Right cardiac atrium (tissue), 5 donors: Measurements from ENCODE around the gene KASH5. TPM values are rescaled to one million over a fixed set of nuclear protein-coding genes. Genes with fewer than 3 reads are reported as not detected.
"Not testable (repeated sequence)": the region's sequence is repeated elsewhere in the genome, so short reads cannot be mapped to it uniquely, and the experiment has no call there.

Experiments
- ATAC-seq, 2 donors: fragments of 200-7000 bp; cut with Tn5 transposase; one replicate each; pipeline versions ENCODE4 v1.8.0 to v1.9.1; 2020; ENCODE audit warnings: moderate library complexity in 2 of 2, mild to moderate bottlenecking in 1 of 2
- DNase-seq, 3 donors: peaks; one replicate each; pipeline ENCODE4 v3.0.0-alpha.2; 2020
- H3K27ac ChIP-seq: one replicate; pipeline ENCODE4 v1.5.1; 2013; ENCODE audit warnings: mild to moderate bottlenecking, low read length, control low read depth, moderate library complexity
- H3K27me3 ChIP-seq: one replicate; pipeline ENCODE4 v1.6.1; 2013; ENCODE audit not compliant: control insufficient read depth, insufficient read depth
- H3K4me1 ChIP-seq: one replicate; pipeline ENCODE4 v1.6.1; 2013; ENCODE audit warnings: low read length; ENCODE audit not compliant: control insufficient read depth, insufficient read depth
- H3K4me3 ChIP-seq: one replicate; pipeline ENCODE4 v1.5.1; 2013; ENCODE audit warnings: low read length, control low read depth
- H3K9me3 ChIP-seq: one replicate; pipeline ENCODE4 v1.6.1; 2013; ENCODE audit warnings: low read length; ENCODE audit not compliant: control insufficient read depth
- WGBS: extraction: QIAGEN DNeasy Blood & Tissue Kit; methylation state at CpG from one replicate; pipeline ENCODE4 v1.1.7; 2013; 5-methylcytosine and 5-hydroxymethylcytosine counted together
- intact Hi-C, 4 donors: fragments of 100-400 bp; cut with DNase I; formaldehyde crosslinking; loops; one replicate each; pipeline versions ENCODE4 v1.11.0 to v1.14.0; 2022 to 2023
- polyA plus RNA-seq: library from polyadenylated mRNA; stranded (reverse); fragments of 200-250 nt; gene quantifications from one replicate; pipeline ENCODE4 v1.2.3, GENCODE V29; 2013
- total RNA-seq, 4 donors: library from RNA; stranded (reverse); fragmentation: NEBNext Ultra II Directional; extraction: Animal tissue kit (Norgen Biotek cat#: 25700); gene quantifications; one replicate each; pipeline ENCODE4 v1.2.1, GENCODE V29; 2021
- donor health status: healthy with polysubstance abuse.
- donor health status: DM: no; HTN: yes; CAD: no.
- donor health status: DM: no; HTN: no; CAD: no.
- donor health status: DM: no; HTN: yes; CAD: no; lungs with severe emphysema.
- donor health status: DM: yes; HTN: yes; CAD: no.

The KASH5 gene
- total and polyA plus RNA-seq, 5 donors = not detected

GRCh38 chr19:49362929-49363267 is 25.2 kb upstream of the KASH5 start:
- H3K27ac ChIP-seq = peak overlapping the region; percentile 90
- peak overlapping the region; percentile 78 for H3K4me3 ChIP-seq
- no peaks in the 10 kb centered on the region for H3K4me1 ChIP-seq
- no peaks in the 10 kb centered on the region for H3K9me3 ChIP-seq
- ATAC-seq (peak; percentile 2 to 5), DNase-seq (peak; percentile 68 to 85 (median 83))
- intact Hi-C loops = loop anchor here in 1 of 4 donors (10.0 kb wide), 1 partner anchor 82 kb away; the partner anchor contains the start of gene SLC17A7
- H3K27me3 ChIP-seq = no peaks in the 10 kb centered on the region
- under 1% methylated on average over 14 of the region's 14 CpGs for WGBS

DNA sequence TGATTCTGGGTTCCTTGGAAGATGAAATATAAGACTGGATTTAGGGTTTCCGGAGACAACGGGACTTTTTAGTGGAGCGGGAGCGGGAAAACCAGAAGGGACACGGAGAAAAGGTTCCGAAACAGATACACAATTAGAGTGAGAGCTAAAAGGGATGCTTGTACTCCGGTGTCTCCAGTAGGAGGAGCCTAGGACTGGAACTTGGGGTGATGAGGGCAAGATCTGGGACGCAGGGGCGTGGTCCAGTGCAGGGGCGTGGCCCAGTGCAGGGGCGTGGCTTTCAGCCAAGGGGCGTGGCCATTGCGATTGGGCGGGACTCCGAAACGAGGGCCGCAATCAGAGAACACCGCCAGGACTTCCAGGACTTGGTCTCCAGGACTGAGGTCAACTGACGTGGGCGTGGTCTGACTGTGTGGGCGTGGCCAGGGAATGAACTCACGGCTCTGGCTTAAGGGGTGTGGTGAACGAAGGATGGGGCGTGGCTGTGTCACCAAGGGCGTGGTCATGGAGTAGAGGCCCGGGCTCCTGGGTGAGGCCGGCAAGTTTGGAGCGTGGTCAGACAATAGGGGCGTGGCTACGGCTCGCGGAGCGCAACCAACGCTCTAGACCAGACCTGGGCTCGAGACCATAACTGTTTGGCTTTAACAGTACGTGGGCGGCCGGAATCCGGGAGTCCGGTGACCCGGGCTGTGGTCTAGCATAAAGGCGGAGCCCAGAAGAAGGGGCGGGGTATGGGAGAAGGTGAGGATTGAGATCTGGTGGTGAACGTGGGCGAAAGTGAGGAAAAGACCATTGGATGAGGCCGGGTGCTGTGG is 24.6 kb upstream of the KASH5 start, which contains the start of gene DKKL1:
Gene DKKL1 (plus strand): TSS at position 610 of the 815 bp plus-strand sequence. CDS start 122 bp downstream, at position 732.
- ATAC-seq (peak; percentile 92), DNase-seq (peak; percentile 100)
- Histone ChIP-seq H3K4me3 (peak within 1 kb of the TSS; percentile 78), H3K4me1 (no peaks in the 10 kb centered on the region), H3K27me3 (no peaks in the 10 kb centered on the region), H3K9me3 (no peaks in the 10 kb centered on the region), H3K27ac (peak within 1 kb of the TSS; percentile 90)
- 1% methylated on average over 46 of the region's 46 CpGs for WGBS
- intact Hi-C loops = loop anchor here in 1 of 4 donors (10.0 kb wide), 1 partner anchor 81 kb away; the partner anchor contains the start of gene SLC17A7

DNA sequence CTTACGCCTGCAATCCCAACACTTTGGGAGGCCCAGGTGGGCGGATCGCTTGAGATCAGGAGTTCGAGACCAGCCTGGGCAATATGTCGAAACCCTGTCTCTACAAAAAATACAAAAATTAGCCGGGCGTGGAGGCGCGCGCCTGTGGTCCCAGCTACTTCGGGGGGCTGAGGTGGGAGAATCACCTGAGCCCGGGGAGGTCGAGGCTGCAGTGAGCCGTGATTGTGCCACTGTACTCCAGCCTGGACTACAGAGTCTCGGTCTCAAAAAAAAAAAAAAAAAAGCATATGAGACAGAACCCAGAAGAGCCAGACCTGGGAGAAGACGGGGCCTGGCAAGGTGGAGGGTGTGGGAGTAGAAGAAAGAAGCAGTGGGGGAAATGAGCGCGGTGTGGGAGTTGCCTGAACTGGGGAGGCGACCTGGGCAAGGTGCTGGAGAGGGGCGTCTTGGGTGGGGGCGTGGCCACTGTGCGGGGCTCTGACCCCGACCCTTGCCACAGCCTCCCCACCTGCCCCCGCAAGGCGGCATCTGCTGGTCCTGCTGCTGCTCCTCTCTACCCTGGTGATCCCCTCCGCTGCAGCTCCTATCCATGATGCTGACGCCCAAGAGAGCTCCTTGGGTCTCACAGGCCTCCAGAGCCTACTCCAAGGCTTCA is 23.8 kb upstream of the KASH5 start:
- Histone ChIP-seq H3K4me1 (no peaks in the 10 kb centered on the region), H3K4me3 (peak overlapping the region; percentile 38), H3K27me3 (no peaks in the 10 kb centered on the region), H3K27ac (no peak overlapping the region), H3K9me3 (no peaks in the 10 kb centered on the region)
- DNase-seq (peak in 2 of 3 donors; percentile 38 to 69), ATAC-seq (no peak)
- intact Hi-C loops = loop anchor here in 1 of 4 donors (10.0 kb wide), 1 partner anchor 81 kb away; the partner anchor contains the start of gene SLC17A7
- 75% methylated on average over 27 of the region's 27 CpGs for WGBS

- H3K4me3 ChIP-seq = no peak overlapping the region
- H3K27me3 ChIP-seq = no peaks in the 10 kb centered on the region
- H3K4me1 ChIP-seq = no peaks in the 10 kb centered on the region
- DNase-seq = no peak
- no peak for ATAC-seq
- no peak overlapping the region for H3K27ac ChIP-seq
- intact Hi-C loops = loop anchor here in 1 of 4 donors (10.0 kb wide), 1 partner anchor 79 kb away; the partner anchor contains the start of gene SLC17A7
- H3K9me3 ChIP-seq = peaks cover 3% of the 10 kb centered on the region
These were observed 21.9 kb upstream of the KASH5 start for GRCh38 chr19:49366110-49366509.

- WGBS = 83% methylated on average over 5 of the region's 5 CpGs
- intact Hi-C loops = loop anchor here in 1 of 4 donors (10.0 kb wide), 1 partner anchor 76 kb away; the partner anchor contains the start of gene SLC17A7
These were observed 19.2 kb upstream of the KASH5 start for GRCh38 chr19:49368711-49369358.

GRCh38 chr19:49371184-49371583 is 16.9 kb upstream of the KASH5 start:
- H3K27ac ChIP-seq = no peak overlapping the region
- peaks cover 3% of the 10 kb centered on the region for H3K9me3 ChIP-seq
- ATAC-seq (no peak), DNase-seq (no peak)
- H3K27me3 ChIP-seq = no peaks in the 10 kb centered on the region
- 72% methylated on average over 3 of the region's 3 CpGs for WGBS
- no peaks in the 10 kb centered on the region for H3K4me1 ChIP-seq
- intact Hi-C loops = no loop called here
- no peak overlapping the region for H3K4me3 ChIP-seq

More at GRCh38 chr19:49368711-49369358, 19.2 kb upstream of the KASH5 start:
- ATAC-seq = no peak
- Histone ChIP-seq H3K9me3 (peaks cover 3% of the 10 kb centered on the region), H3K27ac (no peak overlapping the region), H3K27me3 (no peaks in the 10 kb centered on the region), H3K4me1 (no peaks in the 10 kb centered on the region), H3K4me3 (no peak overlapping the region)
- no peak for DNase-seq

GRCh38 chr19:49373174-49373573 is 14.9 kb upstream of the KASH5 start:
- DNase-seq, intact Hi-C loops, H3K4me3 ChIP-seq, H3K27me3 ChIP-seq, H3K4me1 ChIP-seq, ATAC-seq, H3K9me3 ChIP-seq, H3K27ac ChIP-seq: not testable (repeated sequence)
- 78% methylated on average over 3 of the region's 3 CpGs for WGBS

DNA sequence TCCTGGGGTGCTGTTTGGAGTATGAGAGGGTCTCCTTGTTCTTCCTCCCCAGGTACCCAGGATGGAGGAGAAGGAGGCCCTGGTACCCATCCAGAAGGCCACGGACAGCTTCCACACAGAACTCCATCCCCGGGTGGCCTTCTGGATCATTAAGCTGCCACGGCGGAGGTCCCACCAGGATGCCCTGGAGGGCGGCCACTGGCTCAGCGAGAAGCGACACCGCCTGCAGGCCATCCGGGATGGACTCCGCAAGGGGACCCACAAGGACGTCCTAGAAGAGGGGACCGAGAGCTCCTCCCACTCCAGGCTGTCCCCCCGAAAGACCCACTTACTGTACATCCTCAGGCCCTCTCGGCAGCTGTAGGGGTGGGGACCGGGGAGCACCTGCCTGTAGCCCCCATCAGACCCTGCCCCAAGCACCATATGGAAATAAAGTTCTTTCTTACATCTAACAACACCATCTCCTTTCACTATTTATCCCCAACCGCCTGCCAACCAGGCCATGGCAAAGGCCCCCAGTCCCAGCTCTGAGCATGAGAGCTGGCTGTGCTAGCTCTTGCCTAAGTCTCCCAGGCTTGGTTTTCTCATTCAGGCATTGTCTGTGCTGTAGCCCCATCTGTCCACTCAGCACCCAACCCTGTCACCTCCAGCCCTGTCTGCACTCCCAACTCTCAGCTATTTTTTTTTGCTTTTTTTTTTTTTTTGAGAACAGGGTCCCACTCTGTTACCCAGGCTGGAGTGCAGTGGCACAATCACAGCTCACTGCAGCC is 13.2 kb upstream of the KASH5 start:
- ATAC-seq = no peak
- Histone ChIP-seq H3K27ac (no peak overlapping the region), H3K4me1 (no peaks in the 10 kb centered on the region), H3K9me3 (no peaks in the 10 kb centered on the region), H3K4me3 (no peak overlapping the region), H3K27me3 (no peaks in the 10 kb centered on the region)
- 87% methylated on average over 16 of the region's 16 CpGs for WGBS
- intact Hi-C loops = no loop called here
- peak in 1 of 3 donors; percentile 23 for DNase-seq

- intact Hi-C loops = no loop called here
- DNase-seq (no peak), ATAC-seq (no peak)
- Histone ChIP-seq H3K4me3 (no peak overlapping the region), H3K27ac (no peak overlapping the region), H3K27me3 (no peaks in the 10 kb centered on the region), H3K9me3 (no peaks in the 10 kb centered on the region), H3K4me1 (no peaks in the 10 kb centered on the region)
- 76% methylated on average over 3 of the region's 3 CpGs for whole genome bisulfite sequencing
These were observed 9.5 kb upstream of the KASH5 start for GRCh38 chr19:49378512-49378911.

DNA sequence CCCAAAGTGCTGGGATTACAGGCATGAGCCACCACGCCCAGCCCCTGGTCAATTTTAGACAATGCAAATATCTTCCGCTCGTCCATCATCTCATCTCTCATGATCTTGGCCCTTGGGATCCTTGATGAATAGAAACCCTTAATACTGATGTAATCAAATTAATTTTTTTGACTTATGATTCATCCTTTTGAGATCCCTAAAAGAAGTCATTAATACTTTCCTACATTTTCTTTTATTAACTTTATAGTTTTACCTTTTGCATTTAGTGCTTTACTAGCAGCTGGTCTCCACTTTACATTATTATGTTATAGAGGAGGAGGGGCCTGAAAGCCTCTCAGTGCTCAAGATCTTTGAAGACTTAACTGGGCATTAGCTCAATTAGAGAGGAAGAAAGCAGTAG is 7.7 kb upstream of the KASH5 start:
- no peaks in the 10 kb centered on the region for H3K4me1 ChIP-seq
- H3K27ac ChIP-seq = no peak overlapping the region
- no peak for DNase-seq
- 92% methylated on average over 3 of the region's 3 CpGs for WGBS
- H3K4me3 ChIP-seq = no peak overlapping the region
- no peaks in the 10 kb centered on the region for H3K9me3 ChIP-seq
- ATAC-seq = no peak
- H3K27me3 ChIP-seq = no peaks in the 10 kb centered on the region
- intact Hi-C loops = no loop called here
